A673 (cell line): Measurements from ENCODE around the gene TRAM2. TPM values are rescaled to one million over a fixed set of nuclear protein-coding genes. Genes with fewer than 3 reads are reported as not detected.

Experiments used
- BruUV-seq: library from RNA; stranded (reverse); fragments of 400-500 nt; replicated peaks from 2 replicates; lab custom pipeline; 2021; lab: Mats Ljungman, UMichigan
- CTCF ChIA-PET: fragments of 300-600 bp; sonication (Branson Sonifier 250); formaldehyde crosslinking; loops from one replicate; lab custom pipeline; 2022; ENCODE audit warnings: antibody characterized with exemption; lab: Charles Lee
- POLR2A ChIA-PET: fragments of 300-600 bp; sonication (Branson Sonifier 250); formaldehyde crosslinking; loops from one replicate; lab custom pipeline; 2022; ENCODE audit warnings: antibody characterized with exemption; ENCODE audit not compliant: low non-redundant PET; lab: Charles Lee
- DNase-seq: peaks from one replicate; pipeline ENCODE4 v3.0.0-alpha.2; 2015; ENCODE audit warnings: low spot score
- H3K27ac ChIP-seq: fragments of 200-600 bp; sonication (generic); 2 replicates; pipeline ENCODE4 v1.5.1; 2016; ENCODE audit warnings: mixed run types, low read depth, mild to moderate bottlenecking, mixed read lengths, antibody characterized with exemption, low read length; ENCODE audit not compliant: poor library complexity, severe bottlenecking
- H3K27me3 ChIP-seq: fragments of 200-600 bp; sonication (generic); replicated peaks from 2 replicates; pipeline ENCODE4 v1.6.1; 2017; ENCODE audit warnings: mixed run types, low read depth, mild to moderate bottlenecking, mixed read lengths, antibody characterized with exemption, low read length; ENCODE audit not compliant: insufficient read depth, poor library complexity
- H3K36me3 ChIP-seq: fragments of 200-600 bp; sonication (generic); 2 replicates; pipeline ENCODE4 v1.6.1; 2016; ENCODE audit warnings: mixed run types, mild to moderate bottlenecking, mixed read lengths, antibody characterized with exemption, low read length; ENCODE audit not compliant: insufficient read depth, poor library complexity, severe bottlenecking
- H3K4me1 ChIP-seq: fragments of 200-600 bp; sonication (generic); 2 replicates; pipeline ENCODE4 v1.6.1; 2017; ENCODE audit warnings: mixed run types, mild to moderate bottlenecking, mixed read lengths, antibody characterized with exemption, low read length; ENCODE audit not compliant: insufficient read depth, poor library complexity, severe bottlenecking
- H3K4me3 ChIP-seq: fragments of 200-600 bp; sonication (generic); 2 replicates; pipeline ENCODE4 v1.5.1; 2016; ENCODE audit warnings: low read depth, mixed run types, mild to moderate bottlenecking, mixed read lengths, low read length; ENCODE audit not compliant: poor library complexity, severe bottlenecking
- H3K9me3 ChIP-seq: fragments of 200-600 bp; sonication (generic); 2 replicates; pipeline ENCODE4 v1.6.1; 2016; ENCODE audit warnings: mixed run types, low read depth, mild to moderate bottlenecking, mixed read lengths, antibody characterized with exemption, low read length; ENCODE audit not compliant: poor library complexity, severe bottlenecking
- EZH2 ChIP-seq: fragments of 200-600 bp; sonication (generic); IDR thresholded peaks from 2 replicates; pipeline ENCODE4 v1.6.1; 2017; ENCODE audit warnings: borderline replicate concordance, low read depth, mild to moderate bottlenecking, mixed read lengths, antibody characterized with exemption, low read length; ENCODE audit not compliant: poor library complexity, severe bottlenecking
- intact Hi-C: fragments of 100-400 bp; cut with micrococcal nuclease; formaldehyde crosslinking; loops from one replicate; pipeline ENCODE4 v1.10.0; 2022; ENCODE audit not compliant: unreplicated experiment
- total RNA-seq: library from RNA; stranded (reverse); gene quantifications from 2 replicates; pipeline ENCODE4 v1.2.3, GENCODE V29; 2021
- TF ChIP-seq, protein P1 (sequence below): fragments of 300-800, 200-600 bp; sonication (generic); conservative IDR thresholded peaks from 2 replicates; pipeline ENCODE4 v1.5.1; 2017; ENCODE audit warnings: low read depth, mild to moderate bottlenecking, antibody characterized with exemption, low read length, moderate library complexity, mixed read lengths

Gene TRAM2
- total RNA-seq, 1 experiment from 2014 or later = 21.9 TPM

DNA sequence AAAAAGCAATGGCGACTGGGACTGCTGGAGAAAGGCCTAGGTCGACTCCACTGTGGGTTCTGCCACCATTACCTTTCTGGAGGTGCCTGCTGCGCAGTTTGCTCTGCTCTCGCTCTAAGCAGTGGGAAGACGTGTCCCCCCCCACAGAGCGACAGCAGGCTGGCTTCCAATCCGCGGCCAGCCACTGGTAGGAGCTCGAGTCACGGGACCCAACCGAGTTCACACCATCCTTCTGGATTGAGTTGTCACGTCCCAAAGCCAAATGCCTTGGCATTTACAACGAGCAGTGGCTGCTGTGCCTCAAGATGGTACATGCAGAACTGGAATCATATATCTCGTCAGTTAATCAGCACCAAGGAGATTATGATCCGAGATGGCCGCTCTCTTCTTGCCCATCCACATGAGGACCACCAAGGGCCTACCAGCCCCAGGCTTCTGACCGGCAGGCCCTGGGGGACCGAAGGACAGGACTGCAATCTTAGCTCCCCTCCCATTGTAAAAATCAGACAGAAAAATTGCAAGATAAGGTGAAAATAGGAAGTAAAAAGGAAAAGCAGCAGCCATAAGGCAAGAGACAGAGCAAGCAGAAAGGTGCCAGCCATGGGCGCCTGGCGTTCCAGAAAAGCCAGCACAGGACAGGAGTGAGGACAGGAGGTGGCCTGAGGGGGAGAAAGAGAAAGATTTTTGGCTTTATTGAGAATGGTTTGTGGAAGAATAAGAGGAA lies 74.4 kb downstream of the TRAM2 start:
- Histone ChIP-seq H3K4me1 (no peaks in the 10 kb centered on the region), H3K36me3 (no peaks in the 10 kb centered on the region), H3K27me3 (no peaks in the 10 kb centered on the region), H3K9me3 (no peaks in the 10 kb centered on the region), H3K27ac (no peak overlapping the region), H3K4me3 (no peak overlapping the region)
- ChIA-PET POLR2A (no interaction called here), CTCF (no interaction called here)
- intact Hi-C loops = no loop called here
- no peak for TF ChIP-seq EZH2
- no TSS peak for BruUV-seq
- no peak for DNase-seq

DNA sequence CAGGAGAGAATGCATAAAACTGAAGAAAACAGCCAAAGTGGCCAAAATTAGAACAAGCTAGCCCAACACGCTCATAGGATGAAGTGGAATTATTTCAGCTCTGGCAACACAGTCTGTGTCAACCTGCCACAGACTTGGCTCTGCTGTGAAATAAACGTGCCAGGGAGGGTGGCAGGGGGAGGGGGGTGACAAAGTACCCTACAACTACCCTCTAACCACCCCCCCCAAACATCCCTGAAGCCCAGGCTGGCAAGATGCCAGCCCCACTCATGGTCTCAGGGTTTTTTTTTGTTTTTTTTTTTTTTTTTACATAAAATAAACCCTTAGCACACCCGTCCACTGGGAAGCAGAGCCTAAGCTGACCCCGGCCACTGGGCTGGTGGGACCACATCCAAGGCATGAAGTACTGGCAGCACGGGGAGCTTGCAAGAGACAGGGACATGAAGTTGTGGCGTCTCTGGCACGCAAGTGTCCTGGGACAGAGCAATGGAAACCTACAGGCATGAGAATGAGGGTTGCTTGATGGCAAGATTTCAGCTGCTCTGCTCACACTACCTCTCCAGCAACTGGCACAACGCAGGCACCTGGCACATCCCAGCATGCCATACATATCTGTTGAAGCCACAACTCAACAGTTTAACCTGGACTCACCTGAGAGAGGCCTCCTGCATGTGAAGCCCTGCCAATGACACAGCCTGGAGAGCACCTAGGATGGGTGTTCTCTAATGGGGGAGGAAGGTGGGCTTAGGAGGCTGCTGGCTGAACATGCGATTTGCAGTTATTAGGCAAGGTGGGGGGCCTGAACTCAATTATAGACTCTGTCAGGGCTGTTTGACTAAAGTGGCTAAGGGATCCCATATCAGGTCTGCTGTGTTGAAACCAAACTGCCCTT lies 76.4 kb downstream of the TRAM2 start:
- Histone ChIP-seq H3K36me3 (no peaks in the 10 kb centered on the region), H3K27me3 (no peaks in the 10 kb centered on the region), H3K4me3 (no peak overlapping the region), H3K27ac (no peak overlapping the region), H3K9me3 (no peaks in the 10 kb centered on the region), H3K4me1 (no peaks in the 10 kb centered on the region)
- BruUV-seq = no TSS peak
- intact Hi-C loops = no loop called here
- TF ChIP-seq, protein P1, sequence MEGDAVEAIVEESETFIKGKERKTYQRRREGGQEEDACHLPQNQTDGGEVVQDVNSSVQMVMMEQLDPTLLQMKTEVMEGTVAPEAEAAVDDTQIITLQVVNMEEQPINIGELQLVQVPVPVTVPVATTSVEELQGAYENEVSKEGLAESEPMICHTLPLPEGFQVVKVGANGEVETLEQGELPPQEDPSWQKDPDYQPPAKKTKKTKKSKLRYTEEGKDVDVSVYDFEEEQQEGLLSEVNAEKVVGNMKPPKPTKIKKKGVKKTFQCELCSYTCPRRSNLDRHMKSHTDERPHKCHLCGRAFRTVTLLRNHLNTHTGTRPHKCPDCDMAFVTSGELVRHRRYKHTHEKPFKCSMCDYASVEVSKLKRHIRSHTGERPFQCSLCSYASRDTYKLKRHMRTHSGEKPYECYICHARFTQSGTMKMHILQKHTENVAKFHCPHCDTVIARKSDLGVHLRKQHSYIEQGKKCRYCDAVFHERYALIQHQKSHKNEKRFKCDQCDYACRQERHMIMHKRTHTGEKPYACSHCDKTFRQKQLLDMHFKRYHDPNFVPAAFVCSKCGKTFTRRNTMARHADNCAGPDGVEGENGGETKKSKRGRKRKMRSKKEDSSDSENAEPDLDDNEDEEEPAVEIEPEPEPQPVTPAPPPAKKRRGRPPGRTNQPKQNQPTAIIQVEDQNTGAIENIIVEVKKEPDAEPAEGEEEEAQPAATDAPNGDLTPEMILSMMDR = no peak
- TF ChIP-seq EZH2 = no peak
- POLR2A ChIA-PET = no interaction called here
- DNase-seq = no peak
- CTCF ChIA-PET = interaction anchor here (1.2 kb wide), 1 partner anchor 11 kb away, joined by 3 read pairs; no protein-coding TSS in a partner anchor

DNA sequence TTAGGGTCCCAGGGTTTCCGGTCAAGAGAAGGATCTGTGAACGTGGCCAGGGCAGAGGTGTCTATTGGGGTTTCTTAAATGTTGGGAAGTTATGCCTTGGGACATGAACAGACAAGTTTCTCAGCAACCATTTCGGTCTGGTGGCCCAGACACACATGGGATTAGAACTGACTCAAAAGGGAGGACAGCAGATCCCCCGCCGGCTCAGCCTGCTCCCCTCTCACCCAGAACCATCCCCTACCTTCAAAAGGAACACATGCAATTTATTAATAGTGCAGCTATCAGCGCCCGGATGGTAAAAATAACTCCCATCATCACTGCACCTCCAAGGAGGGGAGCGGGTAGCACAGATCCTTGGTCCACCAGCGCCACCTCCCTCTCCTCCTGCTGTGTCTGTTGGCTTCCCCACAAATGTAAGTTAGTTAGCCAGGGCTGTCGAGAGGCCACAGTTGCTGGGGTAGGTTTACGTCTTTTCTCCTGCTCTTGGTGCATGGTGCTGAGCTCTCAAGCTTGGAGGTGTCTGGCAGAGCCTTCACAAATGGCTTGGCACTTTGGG lies 77.1 kb downstream of the TRAM2 start:
- ChIA-PET CTCF (interaction anchor here (1.2 kb wide), 1 partner anchor 10 kb away, joined by 3 read pairs; no protein-coding TSS in a partner anchor), POLR2A (no interaction called here)
- Histone ChIP-seq H3K27ac (no peak overlapping the region), H3K27me3 (no peaks in the 10 kb centered on the region), H3K4me3 (no peak overlapping the region), H3K4me1 (no peaks in the 10 kb centered on the region), H3K36me3 (no peaks in the 10 kb centered on the region), H3K9me3 (no peaks in the 10 kb centered on the region)
- intact Hi-C loops = no loop called here
- BruUV-seq = no TSS peak
- TF ChIP-seq, protein P1 = no peak
- no peak for TF ChIP-seq EZH2
- DNase-seq = no peak
